ENCODE results near the gene NINL.
A peak's percentile ranks its signal among the peaks of the same experiment; 100 is the strongest.
"Not testable (repeated sequence)": the region's sequence is repeated elsewhere in the genome, so short reads cannot be mapped to it uniquely, and the experiment has no call there.

NINL gene

DNA sequence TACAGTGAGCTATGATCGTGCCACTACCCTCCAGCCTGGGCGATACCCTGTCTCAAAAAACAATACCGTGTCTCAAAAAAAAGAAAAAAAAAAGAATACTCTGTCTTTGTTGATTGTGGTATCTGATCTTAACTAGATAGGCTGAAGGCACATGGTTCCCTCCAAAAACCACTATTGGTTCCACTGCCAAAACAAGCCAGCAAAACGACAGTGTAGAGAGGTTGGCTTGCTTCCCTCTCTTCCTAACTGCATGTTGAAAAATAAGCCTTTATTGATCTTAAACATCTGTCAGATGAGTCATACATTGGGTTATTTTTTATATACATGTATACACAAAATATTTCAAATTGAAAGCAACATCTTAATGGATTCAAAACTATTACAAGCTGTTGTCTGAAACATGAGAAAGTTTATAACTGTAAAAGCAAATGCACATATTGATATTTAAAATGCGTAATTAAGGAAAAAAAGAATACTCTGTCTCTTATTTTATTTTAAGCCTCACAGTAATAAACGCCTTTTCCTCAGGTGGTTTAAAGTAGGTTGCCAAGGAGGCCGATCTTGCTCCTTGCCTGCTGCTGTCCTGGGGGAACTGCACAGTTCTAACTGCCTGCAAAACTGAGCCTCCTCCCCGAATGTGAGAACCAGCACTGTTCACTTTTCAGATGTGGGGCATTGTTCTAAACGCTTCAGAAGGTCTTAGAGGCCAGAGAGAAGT is 7.0 kb upstream of the NINL start:
- no peak for DNase-seq

DNA sequence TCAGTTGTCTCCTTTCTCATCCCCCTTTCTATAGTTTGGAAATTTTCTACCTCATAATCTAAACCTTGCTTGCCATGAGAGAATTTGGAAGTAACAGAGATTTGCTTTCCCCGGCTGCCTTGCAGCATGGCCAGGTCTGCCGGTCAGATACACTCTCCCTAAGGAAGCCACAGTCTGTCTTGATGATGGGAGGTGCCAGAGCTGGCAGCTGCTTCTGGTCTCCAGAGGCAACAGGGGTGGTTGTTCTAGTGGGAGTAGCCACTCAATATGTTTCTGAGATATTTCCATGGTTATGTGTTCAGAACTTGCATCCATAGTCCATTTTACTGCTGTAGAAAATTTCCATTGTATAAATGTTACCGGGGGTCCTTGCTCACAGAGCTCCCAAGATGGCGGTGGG is 5.4 kb upstream of the NINL start:
- not testable (repeated sequence) for DNase-seq

DNA sequence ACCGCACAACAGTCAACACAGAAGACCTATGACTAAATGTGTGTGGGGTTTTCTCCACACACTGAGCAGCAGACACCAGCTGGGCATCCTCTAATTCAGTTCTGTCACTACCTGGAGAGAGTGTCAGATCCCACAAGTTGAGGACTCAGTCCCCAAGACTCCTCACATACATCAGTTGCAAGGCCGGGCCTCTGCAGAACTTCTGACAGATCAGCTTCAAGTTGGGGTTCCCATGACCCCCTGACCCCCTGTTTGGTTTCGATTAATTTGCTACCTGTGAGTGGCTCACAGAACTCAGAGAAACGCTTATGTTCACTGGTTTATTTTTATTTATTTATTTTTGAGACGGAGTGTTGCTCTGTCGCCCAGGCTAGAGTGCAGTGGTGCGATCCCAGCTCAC is 3.2 kb upstream of the NINL start:
- no peak for DNase-seq

DNA sequence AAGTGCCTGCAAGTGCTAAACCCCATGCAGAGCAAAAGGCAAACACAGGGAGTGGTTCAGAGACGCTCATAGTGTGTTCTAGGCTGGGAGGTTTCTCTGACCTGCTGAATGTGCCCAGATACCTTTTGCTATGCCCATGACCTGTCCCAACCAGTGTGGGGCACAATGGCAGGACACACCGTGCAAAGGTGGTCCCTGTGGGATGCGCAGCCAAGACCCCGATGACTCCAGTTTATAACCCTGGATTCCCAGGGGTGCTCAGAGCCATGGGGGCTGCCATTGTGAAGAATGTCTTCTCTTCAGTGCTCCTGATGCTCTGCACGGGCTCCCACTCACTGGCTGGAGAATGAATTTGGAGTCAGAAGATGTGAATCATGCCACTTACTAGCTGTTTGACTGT is 2.2 kb upstream of the NINL start:
- DNase-seq = no peak

DNA sequence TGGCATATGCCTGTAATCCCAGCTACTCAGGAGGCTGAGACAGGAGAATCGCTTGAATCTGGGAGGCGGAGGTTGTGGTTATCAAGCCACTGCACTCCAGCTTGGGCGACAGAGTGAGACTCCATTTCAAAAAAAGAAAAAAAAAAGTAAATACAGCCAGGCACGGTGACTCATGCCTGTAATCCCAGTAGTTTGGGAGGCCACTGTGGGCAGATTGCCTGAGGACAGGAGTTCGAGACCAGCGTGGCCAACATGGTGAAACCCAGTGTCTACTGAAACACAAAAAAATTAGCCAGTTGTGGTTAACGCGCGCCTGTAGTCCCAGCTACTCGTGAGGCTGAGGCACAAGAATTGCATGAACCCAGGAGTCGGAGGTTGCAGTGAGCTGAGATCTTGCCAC is 1.5 kb upstream of the NINL start:
- peak; percentile 23 for DNase-seq

DNA sequence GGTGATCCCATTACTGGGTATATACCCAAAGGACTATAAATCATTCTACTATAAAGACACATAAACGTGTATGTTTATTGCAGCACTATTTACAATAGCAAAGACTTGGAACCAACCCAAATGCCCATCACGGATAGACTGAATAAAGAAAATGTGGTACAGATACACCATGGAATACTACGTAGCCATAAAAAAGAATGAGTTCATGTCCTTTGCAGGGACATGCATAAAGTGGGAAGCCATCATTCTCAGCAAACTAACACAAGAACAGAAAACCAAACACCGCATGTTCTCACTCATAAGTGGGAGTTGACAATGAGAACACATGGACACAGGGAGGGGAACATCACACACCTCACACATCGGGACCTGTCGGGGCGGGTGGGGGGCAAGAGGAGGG is 1.7 kb downstream of the NINL start:
- not testable (repeated sequence) for DNase-seq

DNA sequence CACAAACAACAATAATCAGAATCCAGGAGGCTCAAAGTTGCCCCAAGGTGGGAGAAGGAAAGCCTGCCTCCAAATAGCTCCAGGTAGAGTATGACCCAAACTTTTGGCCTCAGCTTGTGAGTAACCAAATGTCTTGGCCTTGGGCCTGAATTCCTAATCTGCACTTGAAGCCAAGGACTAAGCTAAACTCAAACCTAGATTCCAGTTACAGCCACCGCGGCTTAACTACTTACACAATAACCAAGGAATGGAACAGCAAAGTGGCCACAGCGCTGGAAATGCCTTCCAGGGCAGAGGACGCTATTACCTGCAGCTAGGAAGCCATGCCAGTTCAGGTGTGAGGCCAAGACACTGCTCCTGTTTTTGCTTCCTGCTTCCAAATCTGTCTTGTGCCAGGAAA is 4.6 kb downstream of the NINL start:
- no peak for DNase-seq

DNA sequence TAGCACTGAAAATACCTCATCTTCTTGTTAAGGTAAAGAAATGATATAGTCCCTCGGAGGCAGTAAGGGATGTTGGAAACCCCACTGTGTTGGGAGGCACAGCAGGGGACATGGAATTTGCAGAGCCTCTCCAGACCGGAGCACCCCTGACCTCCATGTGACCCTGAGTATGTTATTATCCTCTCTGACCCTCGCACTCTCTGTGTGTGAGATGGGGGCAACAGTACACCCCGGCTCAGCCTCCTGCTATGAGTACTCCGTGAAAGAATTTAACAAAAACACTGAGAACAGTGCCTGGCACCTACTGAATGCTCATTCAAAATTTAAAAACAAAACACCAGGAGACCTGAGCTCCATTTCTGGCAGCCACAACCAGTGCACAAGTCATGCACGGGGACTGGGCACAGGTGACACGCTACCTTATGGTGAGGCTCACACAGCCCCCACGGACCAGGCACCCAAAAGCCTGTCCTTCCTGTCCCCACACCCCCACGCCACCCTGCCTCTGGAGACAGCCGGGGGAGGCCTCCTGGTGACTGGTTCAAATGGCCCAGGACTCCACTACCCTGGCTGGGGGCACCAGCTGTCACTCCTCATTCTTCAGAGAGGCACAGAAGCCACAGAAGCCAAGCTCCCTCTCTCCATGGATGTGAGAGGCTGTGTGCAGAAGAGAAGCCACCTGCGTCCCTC is 6.1 kb downstream of the NINL start:
- DNase-seq = peak; percentile 52

DNA sequence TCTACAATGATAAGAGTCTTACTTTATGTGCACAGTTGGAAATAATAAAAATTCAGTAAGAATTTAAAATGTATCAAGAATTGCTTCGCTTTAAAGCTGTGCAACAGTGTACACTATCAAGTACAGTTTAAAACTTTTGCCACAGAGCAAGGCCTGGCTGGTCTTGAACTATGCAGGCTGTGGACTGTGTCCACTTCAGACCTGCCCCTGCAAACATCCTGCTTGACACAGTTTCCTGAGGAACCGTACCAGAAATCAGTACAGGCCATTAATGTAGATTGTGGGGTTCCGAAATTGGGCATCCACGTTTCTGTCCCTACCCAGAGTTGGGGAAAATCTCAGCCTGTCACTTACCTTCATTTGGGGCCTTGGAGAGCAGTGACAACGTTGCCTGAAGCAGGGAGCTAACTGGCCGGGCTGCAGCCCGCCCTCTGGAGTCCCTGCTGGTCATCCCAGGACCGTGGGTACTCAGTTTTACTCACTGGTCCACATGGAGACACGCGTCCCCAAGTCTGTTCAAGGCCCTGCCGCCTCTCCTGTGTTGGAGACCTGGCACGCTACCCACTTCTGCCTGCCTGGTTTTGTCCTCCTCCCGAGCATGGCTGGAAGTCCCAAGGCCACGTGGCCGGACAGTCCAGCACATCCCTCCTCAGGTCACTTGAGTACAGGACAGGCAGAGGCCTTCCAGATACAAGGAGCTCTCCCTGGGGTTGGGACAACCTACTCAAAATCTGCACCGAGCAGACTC is 8.4 kb downstream of the NINL start:
- no peak for DNase-seq

DNA sequence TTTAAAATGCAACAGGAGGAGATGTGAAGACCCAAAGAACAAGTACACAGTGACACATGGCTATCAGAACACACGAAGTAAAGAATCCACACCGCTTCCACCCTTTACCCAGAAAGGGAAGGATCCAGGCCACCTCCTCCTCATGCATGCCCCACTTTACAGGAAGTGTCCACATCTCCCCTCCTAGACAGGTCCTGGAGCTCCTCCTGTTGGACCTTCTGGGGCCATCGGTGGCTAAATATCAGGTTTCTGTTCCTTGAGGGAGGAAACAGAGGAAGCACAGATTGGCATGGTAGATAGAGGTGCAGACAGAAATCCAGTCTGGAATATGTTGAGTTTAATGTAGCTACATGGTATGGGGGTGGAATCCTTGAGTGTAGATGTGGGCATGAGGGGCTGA is 10.9 kb downstream of the NINL start:
- peak; percentile 30 for DNase-seq

DNA sequence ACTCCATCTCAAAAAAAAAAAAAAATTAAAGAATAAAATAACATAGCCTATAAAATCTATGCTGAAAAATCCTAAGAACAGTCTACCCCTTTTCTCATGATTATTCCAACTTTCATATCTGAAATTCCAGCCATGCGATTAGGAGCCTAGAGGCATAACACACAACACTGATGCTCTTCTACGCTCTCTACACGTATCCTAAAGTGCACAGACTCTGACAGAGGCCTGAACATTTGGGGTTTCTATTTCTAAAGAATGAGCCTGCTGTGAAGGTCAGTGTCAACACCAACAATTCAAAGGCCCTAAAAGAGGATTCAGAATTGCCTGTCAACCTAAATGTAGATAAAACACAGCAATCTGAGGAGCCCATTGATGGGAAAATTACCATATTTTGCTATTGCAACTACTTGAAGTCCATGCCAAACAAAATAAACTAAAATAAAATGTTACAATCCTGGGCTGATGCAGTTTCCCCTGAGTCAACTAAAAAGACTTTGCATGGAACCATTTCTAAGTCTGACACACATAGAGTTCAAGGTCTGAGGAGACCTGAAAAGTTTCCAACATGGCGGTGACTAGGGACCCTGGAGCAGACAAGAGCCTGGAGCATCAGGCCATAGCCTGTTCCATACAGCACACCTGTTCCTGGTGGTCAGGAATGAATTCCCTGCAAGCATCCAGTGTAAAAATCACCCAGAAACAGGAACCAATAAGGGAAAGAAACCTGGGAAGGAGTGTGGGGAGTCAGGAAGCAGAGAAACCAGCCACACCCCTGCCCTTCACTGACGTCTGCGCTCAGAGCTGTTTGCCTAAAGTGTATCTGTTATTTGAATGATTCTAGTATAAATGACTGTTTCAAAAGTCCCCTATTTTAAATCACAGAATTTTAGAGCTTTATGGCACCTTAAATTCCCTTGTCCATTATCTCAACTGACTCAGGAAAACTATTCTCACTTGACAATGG is 11.8 kb downstream of the NINL start:
- peak; percentile 28 for DNase-seq

DNA sequence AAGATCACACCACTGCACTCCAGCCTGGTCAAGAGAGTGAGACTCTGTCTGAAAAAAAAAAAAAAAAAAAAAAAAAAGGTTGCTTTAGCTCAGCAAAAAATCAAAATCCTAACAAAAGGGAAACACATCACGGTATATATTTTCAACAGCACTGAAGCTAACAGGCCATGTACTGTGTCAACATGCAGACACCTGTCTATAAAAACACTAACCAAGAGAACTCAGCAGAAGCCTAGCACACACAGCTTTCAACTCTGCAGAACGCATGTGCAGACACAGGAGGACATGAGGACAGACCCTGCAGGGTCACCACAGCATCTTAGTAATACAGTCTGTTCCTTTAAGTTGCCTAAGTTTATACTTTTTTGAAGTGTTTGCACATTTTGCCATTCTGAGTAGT is 13.5 kb downstream of the NINL start:
- DNase-seq = no peak

DNA sequence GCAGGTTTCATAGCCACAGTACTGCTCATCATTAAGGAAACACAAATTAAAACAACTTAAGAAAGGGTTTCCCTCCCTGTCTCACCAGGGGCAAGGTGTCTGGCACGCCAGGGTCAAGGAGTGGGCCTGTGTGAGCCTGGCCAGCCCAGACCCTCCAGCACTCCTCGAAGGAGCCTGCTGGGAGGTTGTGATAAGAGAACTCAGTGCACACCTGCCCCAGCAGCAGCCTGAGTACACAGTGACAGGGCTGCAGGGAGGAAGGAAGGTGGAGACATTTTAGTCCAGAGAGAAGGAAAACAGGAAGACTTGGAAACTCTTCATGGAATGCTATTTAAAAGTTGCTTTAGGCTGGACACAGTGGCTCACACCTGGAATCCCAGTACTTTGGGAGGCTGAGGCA is 14.1 kb downstream of the NINL start:
- no peak for DNase-seq

DNA sequence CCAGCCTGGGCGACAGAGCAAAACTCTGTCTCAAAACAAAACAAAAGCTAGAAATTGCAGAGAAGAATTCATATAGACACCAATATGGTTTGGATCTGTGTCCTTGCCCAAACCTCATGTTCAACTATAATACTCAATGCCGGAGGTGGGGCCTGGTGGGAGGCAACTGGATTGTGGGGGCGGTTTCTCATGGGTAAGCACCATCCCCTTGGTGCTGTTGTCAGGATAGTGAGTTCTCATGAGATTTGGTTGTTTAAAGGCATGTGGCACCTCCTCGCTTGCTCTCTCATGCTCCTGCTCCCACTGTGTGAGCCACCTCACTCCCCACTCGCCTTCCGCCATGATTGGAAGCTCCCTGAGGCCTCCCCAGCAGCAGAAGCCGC is 15.2 kb downstream of the NINL start:
- DNase-seq = no peak

DNA sequence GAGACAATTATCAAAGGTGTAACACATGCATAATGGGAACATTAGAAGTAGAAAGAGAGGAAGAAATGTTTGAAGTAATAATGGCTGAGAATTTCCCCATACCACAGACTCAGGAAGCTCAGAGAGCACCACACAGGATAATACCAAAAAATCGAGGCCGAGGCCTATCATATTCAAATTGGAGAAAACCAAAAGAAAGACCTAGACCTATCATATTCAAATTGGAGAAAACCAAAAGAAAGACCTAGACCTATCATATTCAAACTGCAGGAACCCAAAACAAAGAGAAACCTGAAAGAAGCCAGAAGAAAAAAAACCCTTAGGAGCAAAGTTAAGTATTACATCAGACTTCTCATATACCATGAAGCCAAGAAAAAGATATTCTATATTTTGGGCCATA is 18.0 kb downstream of the NINL start:
- DNase-seq = no peak

DNA sequence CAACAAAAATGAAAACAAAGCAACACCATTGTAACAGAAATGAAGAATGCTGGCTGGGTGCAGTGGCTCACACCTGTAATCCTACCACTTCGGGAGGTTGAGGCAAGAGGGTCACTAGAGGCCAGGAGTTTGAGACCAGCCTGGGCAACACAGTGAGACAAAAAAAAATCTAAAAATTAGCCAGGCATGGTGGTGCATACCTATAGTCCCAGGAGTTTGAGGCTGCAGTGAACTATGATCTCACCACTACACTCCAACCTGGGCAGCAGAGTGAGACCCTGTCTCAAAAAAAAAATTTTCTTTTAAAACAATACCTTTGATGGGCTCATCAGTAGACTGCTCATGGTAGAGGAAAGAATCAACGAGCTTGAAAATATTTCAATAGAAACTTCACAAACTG is 18.5 kb downstream of the NINL start:
- no peak for DNase-seq

DNA sequence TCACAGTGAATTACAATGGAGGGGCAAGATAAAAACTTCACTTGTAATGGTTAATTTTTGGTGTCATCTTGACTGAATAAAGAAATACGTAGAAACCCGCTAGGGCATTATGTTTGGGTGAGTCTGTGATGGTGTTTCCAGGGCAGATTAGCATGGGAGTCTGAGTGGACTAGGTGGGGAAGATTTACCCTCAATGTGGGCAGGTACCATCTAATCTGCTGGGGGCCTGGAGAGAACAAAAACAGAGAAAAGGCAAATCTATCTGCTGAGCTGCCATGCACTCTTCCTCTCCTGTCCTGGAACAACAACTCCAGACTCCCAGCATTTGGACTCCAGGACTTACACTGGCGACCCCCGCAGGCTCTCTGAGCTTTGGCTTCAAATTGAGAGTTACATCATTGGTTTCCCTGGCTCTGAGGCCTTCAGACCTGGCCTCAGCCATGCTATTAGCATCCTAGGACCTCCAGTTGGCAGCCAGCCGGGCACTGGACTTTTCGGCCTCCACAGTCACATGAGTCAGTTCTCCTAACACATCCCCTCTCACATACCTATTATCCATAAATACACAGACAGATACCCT is 19.7 kb downstream of the NINL start:
- no peak for DNase-seq

DNA sequence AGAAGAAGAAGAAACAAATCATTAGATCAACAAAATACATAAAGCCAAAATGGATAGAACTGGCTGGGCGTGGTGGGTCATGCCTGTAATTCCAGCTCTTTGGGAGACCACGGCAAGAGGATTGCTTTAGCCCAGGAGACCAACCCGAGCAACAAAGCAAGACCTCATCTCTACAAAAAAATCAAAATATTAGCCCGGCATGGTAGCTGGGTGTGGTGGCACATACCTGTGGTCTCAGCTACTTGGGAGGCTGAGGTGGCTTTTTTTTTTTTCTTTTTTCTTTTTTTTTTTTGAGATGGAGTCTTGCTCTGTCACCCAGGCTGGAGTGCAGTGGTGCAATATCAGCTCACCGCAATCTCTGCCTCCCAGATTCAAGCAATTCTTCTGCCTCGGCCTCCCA is 21.5 kb downstream of the NINL start:
- no peak for DNase-seq

DNA sequence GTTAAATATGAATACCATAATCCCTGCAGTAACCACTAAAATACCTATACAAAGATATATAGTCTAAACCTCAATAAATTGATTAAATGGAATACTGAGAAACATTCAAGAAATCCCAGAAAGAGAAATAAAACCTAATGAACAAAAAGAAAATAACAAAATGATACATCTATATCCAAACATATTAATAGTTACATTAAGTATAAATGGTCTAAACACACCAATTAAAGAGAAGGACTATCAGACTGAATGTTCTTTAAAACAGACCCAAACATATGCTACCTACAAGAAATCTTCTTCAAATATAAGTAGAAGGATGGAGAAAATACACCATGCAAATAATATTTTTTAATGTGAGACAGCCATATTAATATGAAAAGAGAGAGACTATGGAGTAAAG is 22.0 kb downstream of the NINL start:
- no peak for DNase-seq

DNA sequence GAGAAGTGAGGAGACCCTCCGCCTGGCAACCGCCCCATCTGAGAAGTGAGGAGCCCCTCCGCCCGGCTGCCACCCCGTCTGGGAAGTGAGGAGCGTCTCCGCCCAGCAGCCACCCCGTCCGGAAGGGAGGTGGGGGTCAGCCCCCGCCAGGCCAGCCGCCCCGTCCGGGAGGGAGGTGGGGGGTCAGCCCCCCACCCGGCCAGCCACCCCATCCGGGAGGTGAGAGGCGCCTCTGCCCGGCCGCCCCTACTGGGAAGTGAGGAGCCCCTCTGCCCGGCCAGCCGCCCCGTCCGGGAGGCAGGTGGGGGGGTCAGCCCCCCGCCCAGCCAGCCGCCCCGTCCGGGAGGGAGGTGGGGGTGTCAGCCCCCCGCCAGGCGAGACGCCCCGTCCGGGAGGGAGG is 23.6 kb downstream of the NINL start:
- DNase-seq = not testable (repeated sequence)

DNA sequence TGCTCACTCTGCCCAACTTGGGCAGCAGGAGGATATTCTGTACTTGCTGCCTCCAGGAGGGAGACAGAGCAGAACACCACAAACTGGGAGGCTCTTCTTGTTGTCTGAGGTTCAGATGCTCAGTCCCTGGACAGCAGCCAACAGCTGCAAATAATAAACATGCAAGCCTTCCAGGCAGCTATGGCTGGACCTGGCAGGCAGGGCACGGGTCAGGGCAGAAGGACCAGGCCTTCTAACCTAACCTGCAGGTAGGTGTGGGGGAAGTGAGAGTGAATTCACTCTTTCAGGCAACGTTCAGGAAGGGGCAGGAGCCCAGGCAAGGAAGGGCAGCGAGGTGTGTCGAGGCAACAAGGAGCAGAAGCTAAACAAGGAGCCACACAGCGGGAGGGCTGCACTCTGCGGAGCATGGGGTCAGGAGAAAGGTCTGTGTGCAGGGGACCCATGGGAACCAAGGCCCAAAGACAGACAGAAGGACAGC is 31.5 kb downstream of the NINL start:
- peak; percentile 36 for DNase-seq

DNA sequence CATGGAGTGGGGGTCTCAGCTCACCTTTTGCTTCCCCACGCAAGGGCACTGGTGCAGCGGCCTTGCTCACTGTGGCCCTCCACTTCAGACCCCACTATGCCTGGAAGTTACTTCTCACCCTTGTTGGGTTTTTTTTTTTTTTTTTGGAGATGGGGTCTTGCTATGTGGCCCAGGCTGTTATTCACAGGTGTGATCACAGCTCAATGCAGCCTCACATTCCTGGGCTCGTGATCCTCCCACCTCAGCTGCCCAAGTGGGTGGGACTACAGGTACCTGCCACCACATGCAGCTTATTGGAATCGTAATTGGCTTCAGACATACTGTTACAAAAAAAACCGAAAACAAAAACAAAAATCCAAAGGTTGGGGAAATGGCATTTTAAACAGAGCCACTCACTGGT is 32.4 kb downstream of the NINL start:
- no peak for DNase-seq
